DMS114 treated with DMSO at 0.1 percent for 48 hours (cell line): Measurements from ENCODE around the gene ZMIZ1.
"Not testable (repeated sequence)": the region's sequence is repeated elsewhere in the genome, so short reads cannot be mapped to it uniquely, and the experiment has no call there.

ENCODE experiments used
- DNase-seq: peaks from one replicate; lab custom pipeline; 2025; ENCODE audit not compliant: unreplicated experiment; lab: John Stamatoyannopoulos, UW

ZMIZ1 gene

GRCh38 chr10:79277579-79278269, 209.0 kb downstream of the ZMIZ1 start:
- no peak for DNase-seq

- DNase-seq, result not testable (repeated sequence)
Measured at GRCh38 chr10:79279047-79279446, 210.3 kb downstream of the ZMIZ1 start.

GRCh38 chr10:79280956-79281355, 212.2 kb downstream of the ZMIZ1 start:
- DNase-seq, result no peak

- no peak for DNase-seq
Measured at GRCh38 chr10:79282388-79282787, 213.6 kb downstream of the ZMIZ1 start.

GRCh38 chr10:79283616-79284015, 214.8 kb downstream of the ZMIZ1 start:
- DNase-seq, result no peak

- no peak for DNase-seq
Measured at GRCh38 chr10:79284158-79284871, 215.5 kb downstream of the ZMIZ1 start.

- DNase-seq, result no peak
Measured at GRCh38 chr10:79285315-79286197, 216.8 kb downstream of the ZMIZ1 start.

GRCh38 chr10:79286318-79286951, 217.7 kb downstream of the ZMIZ1 start:
- no peak for DNase-seq

GRCh38 chr10:79287973-79288723, 219.4 kb downstream of the ZMIZ1 start:
- no peak for DNase-seq

- DNase-seq, result no peak
Measured at GRCh38 chr10:79289801-79290200, 221.0 kb downstream of the ZMIZ1 start.

- no peak for DNase-seq
Measured at GRCh38 chr10:79292026-79292766, 223.4 kb downstream of the ZMIZ1 start.

GRCh38 chr10:79292891-79293746, 224.4 kb downstream of the ZMIZ1 start:
- no peak for DNase-seq

- no peak for DNase-seq
Measured at GRCh38 chr10:79293841-79294581, 225.2 kb downstream of the ZMIZ1 start.

- no peak for DNase-seq
Measured at GRCh38 chr10:79295563-79295962, 226.8 kb downstream of the ZMIZ1 start.

GRCh38 chr10:79296431-79296830, 227.7 kb downstream of the ZMIZ1 start:
- DNase-seq, result no peak

- DNase-seq, result no peak
Measured at GRCh38 chr10:79298403-79299244, 229.9 kb downstream of the ZMIZ1 start.
